H1 (cell line): ENCODE measurements around the gene CTCF.

Experiments
- BCL11A ChIP-seq, 2 experiments: IDR thresholded peaks; one replicate each; pipeline ENCODE4 v1.6.1; 2011; ENCODE audit warnings: low read depth in 2 of 2, low read length in 2 of 2, mild to moderate bottlenecking in 2 of 2
- EP300 ChIP-seq, 2 experiments: IDR thresholded peaks; 1 replicate in 1 of 2; 2 replicates in 1 of 2; pipeline ENCODE4 v1.6.1; 2011 to 2012; ENCODE audit warnings: low read depth in 2 of 2, low read length in 2 of 2, mild to moderate bottlenecking in 2 of 2, borderline replicate concordance in 1 of 2, inconsistent platforms in 1 of 2, moderate library complexity in 1 of 2
- EZH2 ChIP-seq: fragments of 200-600 bp; sonication (generic); IDR thresholded peaks from 2 replicates; pipeline ENCODE4 v1.7.1; 2012; ENCODE audit warnings: low read depth, mild to moderate bottlenecking, moderate library complexity, low read length, inconsistent platforms; ENCODE audit not compliant: severe bottlenecking
- FOSL1 ChIP-seq: IDR thresholded peaks from 2 replicates; pipeline ENCODE4 v1.6.1; 2011; ENCODE audit warnings: mild to moderate bottlenecking, low read depth, low read length, moderate library complexity; ENCODE audit not compliant: insufficient read depth
- GABPA ChIP-seq: IDR thresholded peaks from 2 replicates; pipeline ENCODE4 v1.6.1; 2011; ENCODE audit warnings: mild to moderate bottlenecking, low read length, moderate library complexity, borderline replicate concordance; ENCODE audit not compliant: insufficient read depth
- GTF2F1 ChIP-seq: IDR thresholded peaks from 2 replicates; pipeline ENCODE4 v1.6.1; 2012; ENCODE audit warnings: low read depth, low read length, improper control_type of control experiment, borderline replicate concordance
- POLR2A ChIP-seq, 2 experiments: IDR thresholded peaks; 1 replicate in 1 of 2; 2 replicates in 1 of 2; pipeline ENCODE4 v1.6.1; 2011; ENCODE audit warnings: low read depth in 2 of 2, low read length in 2 of 2, mild to moderate bottlenecking in 2 of 2; ENCODE audit errors: control extremely low read depth in 1 of 2
- POLR2AphosphoS5 ChIP-seq: IDR thresholded peaks from 2 replicates; pipeline ENCODE4 v1.6.1; 2011; ENCODE audit warnings: low read depth, low read length
- SP1 ChIP-seq: IDR thresholded peaks from 2 replicates; pipeline ENCODE4 v1.6.1; 2011; ENCODE audit warnings: low read depth, low read length
- SRF ChIP-seq: IDR thresholded peaks from 2 replicates; pipeline ENCODE4 v1.6.1; 2011; ENCODE audit warnings: mild to moderate bottlenecking, low read depth, low read length, moderate library complexity
- TAF1 ChIP-seq: IDR thresholded peaks from 2 replicates; pipeline ENCODE4 v1.6.1; 2011; ENCODE audit warnings: mild to moderate bottlenecking, low read depth, low read length
- TCF12 ChIP-seq: IDR thresholded peaks from 2 replicates; pipeline ENCODE4 v1.6.1; 2011; ENCODE audit warnings: low read depth, mild to moderate bottlenecking, low read length
- YY1 ChIP-seq: IDR thresholded peaks from 2 replicates; pipeline ENCODE4 v1.6.1; 2011; ENCODE audit warnings: low read depth, mild to moderate bottlenecking, low read length
- TF ChIP-seq, protein P1 (sequence below), 3 experiments: IDR thresholded peaks; 1 replicate in 2 of 3; 2 replicates in 1 of 3; pipeline versions ENCODE4 v1.5.1 to v1.6.1; 2011; ENCODE audit warnings: low read length in 3 of 3, mild to moderate bottlenecking in 3 of 3, inconsistent platforms in 2 of 3, low read depth in 1 of 3, moderate library complexity in 1 of 3; ENCODE audit not compliant: insufficient read depth in 1 of 3; ENCODE audit errors: control extremely low read depth in 1 of 3

DNA sequence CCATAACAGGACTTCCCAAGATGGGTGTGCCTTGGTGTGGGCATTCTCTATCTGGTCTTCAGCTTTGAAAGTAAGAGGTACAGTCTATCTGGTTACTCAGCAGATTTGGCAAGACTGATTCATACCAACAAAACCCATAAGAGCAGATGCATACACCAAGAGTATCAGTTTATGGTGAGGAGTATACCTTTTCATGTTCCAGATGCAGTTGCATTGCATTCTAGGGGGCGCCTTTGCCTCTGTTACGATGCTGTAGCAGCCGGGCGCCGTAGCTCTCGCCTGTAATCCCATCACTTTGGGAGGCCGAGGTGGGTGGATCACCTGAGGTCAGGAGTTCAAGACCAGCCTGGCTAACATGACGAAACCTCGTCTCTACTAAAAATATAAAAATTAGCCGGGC, 51.5 kb downstream of the CTCF start:
- no peak for TF ChIP-seq GABPA
- TF ChIP-seq YY1: no peak
- no peak for TF ChIP-seq SRF
- TF ChIP-seq, protein P1, sequence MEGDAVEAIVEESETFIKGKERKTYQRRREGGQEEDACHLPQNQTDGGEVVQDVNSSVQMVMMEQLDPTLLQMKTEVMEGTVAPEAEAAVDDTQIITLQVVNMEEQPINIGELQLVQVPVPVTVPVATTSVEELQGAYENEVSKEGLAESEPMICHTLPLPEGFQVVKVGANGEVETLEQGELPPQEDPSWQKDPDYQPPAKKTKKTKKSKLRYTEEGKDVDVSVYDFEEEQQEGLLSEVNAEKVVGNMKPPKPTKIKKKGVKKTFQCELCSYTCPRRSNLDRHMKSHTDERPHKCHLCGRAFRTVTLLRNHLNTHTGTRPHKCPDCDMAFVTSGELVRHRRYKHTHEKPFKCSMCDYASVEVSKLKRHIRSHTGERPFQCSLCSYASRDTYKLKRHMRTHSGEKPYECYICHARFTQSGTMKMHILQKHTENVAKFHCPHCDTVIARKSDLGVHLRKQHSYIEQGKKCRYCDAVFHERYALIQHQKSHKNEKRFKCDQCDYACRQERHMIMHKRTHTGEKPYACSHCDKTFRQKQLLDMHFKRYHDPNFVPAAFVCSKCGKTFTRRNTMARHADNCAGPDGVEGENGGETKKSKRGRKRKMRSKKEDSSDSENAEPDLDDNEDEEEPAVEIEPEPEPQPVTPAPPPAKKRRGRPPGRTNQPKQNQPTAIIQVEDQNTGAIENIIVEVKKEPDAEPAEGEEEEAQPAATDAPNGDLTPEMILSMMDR (IDR thresholded peaks at IDR 0.05; ENCODE audit: control extremely low read depth in 1 of 3, insufficient read depth in 1 of 3, low read depth in 1 of 3, low read length in 3 of 3): peak; percentile 49 to 73 (median 57)
- TF ChIP-seq POLR2A (IDR thresholded peaks at IDR 0.05; ENCODE audit: control extremely low read depth in 1 of 2, low read depth in 2 of 2, low read length in 2 of 2): no peak
- TF ChIP-seq POLR2AphosphoS5: no peak
- TF ChIP-seq EZH2: no peak
- no peak for TF ChIP-seq TCF12
- TF ChIP-seq FOSL1: no peak
- no peak for TF ChIP-seq EP300 (IDR thresholded peaks at IDR 0.05; ENCODE audit: borderline replicate concordance in 1 of 2, low read depth in 2 of 2, low read length in 2 of 2)
- no peak for TF ChIP-seq BCL11A (IDR thresholded peaks at IDR 0.05; ENCODE audit: low read depth in 2 of 2, low read length in 2 of 2)
- no peak for TF ChIP-seq GTF2F1
- no peak for TF ChIP-seq SP1
- no peak for TF ChIP-seq TAF1
